Uterus (tissue), 2 donors: ENCODE measurements around the gene SGCA.

Experiments used
- CTCF ChIP-seq, 4 experiments: fragments of 200-600 bp in 2 of 4; fragments of 450-650 bp in 2 of 4; sonication (generic) in 2 of 4; IDR thresholded peaks; one replicate each; pipeline ENCODE4 v1.5.1; 2016 to 2019; ENCODE audit warnings: antibody characterized with exemption in 4 of 4, mild to moderate bottlenecking in 2 of 4, moderate library complexity in 1 of 4
- POLR2A ChIP-seq, 2 donors: fragments of 450-650 bp; IDR thresholded peaks; one replicate each; pipeline ENCODE4 v1.6.1; 2016; ENCODE audit warnings: antibody characterized with exemption in 2 of 2, mild to moderate bottlenecking in 1 of 2, moderate library complexity in 1 of 2

- no peak for TF ChIP-seq CTCF (IDR thresholded peaks at IDR 0.05)
- TF ChIP-seq POLR2A (IDR thresholded peaks at IDR 0.05), result no peak
Observed at GRCh38 chr17:50187394-50187725, 21.6 kb downstream of the SGCA start.
